A549 (cell line): ENCODE data around the gene CMTM3.

Source experiments
- CHD2 ChIP-seq: fragments of 150-350 bp; IDR thresholded peaks from 2 replicates; pipeline ENCODE4 v1.6.1; 2014; ENCODE audit warnings: low read length; ENCODE audit not compliant: partially characterized antibody
- CTCF ChIP-seq: fragments of >200 bp; sonication (Bioruptor Twin); formaldehyde crosslinking; IDR thresholded peaks from 3 replicates; pipeline ENCODE4 v1.5.1; 2016
- E2F6 ChIP-seq: IDR thresholded peaks from 2 replicates; pipeline ENCODE4 v1.6.1; 2012; ENCODE audit warnings: low read depth, borderline replicate concordance
- HOXA7 ChIP-seq: fragments of 250-450 bp; sonication (Bioruptor Pico); IDR thresholded peaks from 2 replicates; pipeline ENCODE4 v1.5.0; 2020; ENCODE audit warnings: mild to moderate bottlenecking, moderate library complexity
- KDM1A ChIP-seq: fragments of 200-600 bp; sonication (generic); IDR thresholded peaks from 2 replicates; pipeline ENCODE4 v1.6.1; 2016; ENCODE audit warnings: low read depth, mild to moderate bottlenecking
- KDM5A ChIP-seq: fragments of 200-600 bp; sonication (generic); IDR thresholded peaks from 2 replicates; pipeline ENCODE4 v1.6.1; 2016; ENCODE audit warnings: antibody characterized with exemption, mild to moderate bottlenecking
- MYC ChIP-seq: IDR thresholded peaks from 2 replicates; pipeline ENCODE4 v1.6.1; 2012; ENCODE audit warnings: mild to moderate bottlenecking, inconsistent platforms, low read length, improper control_type of control experiment, borderline replicate concordance
- PBX3 ChIP-seq: IDR thresholded peaks from 2 replicates; pipeline ENCODE4 v1.6.1; 2012
- POLR2A ChIP-seq: IDR thresholded peaks from 2 replicates; pipeline ENCODE4 v1.6.1; 2012; ENCODE audit warnings: mild to moderate bottlenecking, low read length
- REST ChIP-seq: fragments of 200-600 bp; sonication (generic); IDR thresholded peaks from 2 replicates; pipeline ENCODE4 v1.6.1; 2016; ENCODE audit warnings: antibody characterized with exemption, mild to moderate bottlenecking, moderate library complexity
- USF2 ChIP-seq: fragments of 450-650 bp; IDR thresholded peaks from 2 replicates; pipeline ENCODE4 v1.6.1; 2014; ENCODE audit warnings: antibody characterized with exemption

GRCh38 chr16:66581246-66581952, 23.1 kb upstream of the CMTM3 start:
- TF ChIP-seq CTCF, result no peak
- no peak for TF ChIP-seq E2F6
- TF ChIP-seq POLR2A, result no peak
- no peak for TF ChIP-seq PBX3
- no peak for TF ChIP-seq CHD2
- no peak for TF ChIP-seq KDM5A
- TF ChIP-seq MYC, result no peak
- no peak for TF ChIP-seq USF2
- no peak for TF ChIP-seq HOXA7 (CRISPR knock-in tag)
- TF ChIP-seq REST, result no peak
- TF ChIP-seq KDM1A, result no peak
